Astrocyte (in vitro differentiated cells and primary cell): ENCODE measurements around the gene UBE2D2. TPM values are rescaled to one million over a fixed set of nuclear protein-coding genes. Genes with fewer than 3 reads are reported as not detected.

Source experiments
- DNase-seq: peaks from one replicate; pipeline ENCODE4 v3.0.0-alpha.2; 2010; ENCODE audit warnings: low read depth
- FAIRE-seq: peaks from 2 replicates; lab custom pipeline; 2011; peaks lifted over from hg19 to GRCh38; lab: Jason Lieb, UNC
- H2AFZ ChIP-seq: 2 replicates; pipeline ENCODE4 v1.6.0; 2012; ENCODE audit warnings: low read depth, low read length, inconsistent platforms
- H3K27ac ChIP-seq: 2 replicates; pipeline ENCODE4 v1.5.1; 2011; ENCODE audit warnings: low read depth, low read length, inconsistent platforms
- H3K27me3 ChIP-seq: 2 replicates; pipeline ENCODE4 v1.6.0; 2011; ENCODE audit warnings: low read length, inconsistent platforms; ENCODE audit not compliant: insufficient read depth
- H3K36me3 ChIP-seq: 2 replicates; pipeline ENCODE4 v1.5.1; 2011; ENCODE audit warnings: low read length, inconsistent platforms; ENCODE audit not compliant: insufficient read depth
- H3K4me1 ChIP-seq: 2 replicates; pipeline ENCODE4 v1.5.1; 2011; ENCODE audit warnings: low read length, inconsistent platforms; ENCODE audit not compliant: insufficient read depth
- H3K4me2 ChIP-seq: 2 replicates; pipeline ENCODE4 v1.6.0; 2012; ENCODE audit warnings: low read length, inconsistent platforms
- H3K4me3 ChIP-seq: 2 replicates; pipeline ENCODE4 v1.5.1; 2011; ENCODE audit warnings: low read depth, mild to moderate bottlenecking, low read length, inconsistent platforms; ENCODE audit not compliant: insufficient read depth
- H3K79me2 ChIP-seq: 2 replicates; pipeline ENCODE4 v1.6.0; 2012; ENCODE audit warnings: mild to moderate bottlenecking, low read length, inconsistent platforms; ENCODE audit not compliant: insufficient read depth
- H3K9ac ChIP-seq: 2 replicates; pipeline ENCODE4 v1.6.0; 2012; ENCODE audit warnings: mild to moderate bottlenecking, low read length, inconsistent platforms
- H3K9me3 ChIP-seq: 2 replicates; pipeline ENCODE4 v1.5.1; 2012; ENCODE audit warnings: low read depth, mild to moderate bottlenecking, low read length, inconsistent platforms; ENCODE audit not compliant: insufficient read depth
- H4K20me1 ChIP-seq: 2 replicates; pipeline ENCODE4 v1.6.0; 2012; ENCODE audit warnings: low read length, inconsistent platforms; ENCODE audit not compliant: insufficient read depth
- H3K27ac Mint-ChIP-seq: one replicate; pipeline ENCODE4 v1.8.0; 2021; ENCODE audit warnings: mild to moderate bottlenecking, mixed read lengths; ENCODE audit not compliant: unreplicated experiment
- H3K27me3 Mint-ChIP-seq: one replicate; pipeline ENCODE4 v1.8.0; 2021; ENCODE audit warnings: low read depth, mixed read lengths; ENCODE audit not compliant: unreplicated experiment
- H3K36me3 Mint-ChIP-seq: one replicate; pipeline ENCODE4 v1.8.0; 2021; ENCODE audit warnings: low read depth, mixed read lengths; ENCODE audit not compliant: unreplicated experiment
- H3K4me1 Mint-ChIP-seq: one replicate; pipeline ENCODE4 v1.8.0; 2021; ENCODE audit warnings: low read depth, mixed read lengths; ENCODE audit not compliant: unreplicated experiment
- H3K4me3 Mint-ChIP-seq: one replicate; pipeline ENCODE4 v1.8.0; 2021; ENCODE audit warnings: mild to moderate bottlenecking, moderate library complexity, mixed read lengths; ENCODE audit not compliant: unreplicated experiment
- H3K9me3 Mint-ChIP-seq: one replicate; pipeline ENCODE4 v1.8.0; 2021; ENCODE audit warnings: mild to moderate bottlenecking, mixed read lengths; ENCODE audit not compliant: unreplicated experiment
- EZH2 ChIP-seq: IDR thresholded peaks from 2 replicates; pipeline ENCODE4 v1.6.1; 2012; ENCODE audit warnings: mild to moderate bottlenecking, low read length, inconsistent platforms; ENCODE audit not compliant: insufficient read depth
- total RNA-seq: library from RNA; stranded (reverse); gene quantifications from 2 replicates; pipeline ENCODE4 v1.2.1, GENCODE V29; 2021
- TF ChIP-seq, protein P1 (sequence below): IDR thresholded peaks from 2 replicates; pipeline ENCODE4 v1.5.1; 2011; ENCODE audit warnings: low read depth, mild to moderate bottlenecking, inconsistent platforms, low read length, moderate library complexity; ENCODE audit not compliant: insufficient read depth

The UBE2D2 gene
- total RNA-seq, 1 donor from 2014 or later = 169 TPM

DNA sequence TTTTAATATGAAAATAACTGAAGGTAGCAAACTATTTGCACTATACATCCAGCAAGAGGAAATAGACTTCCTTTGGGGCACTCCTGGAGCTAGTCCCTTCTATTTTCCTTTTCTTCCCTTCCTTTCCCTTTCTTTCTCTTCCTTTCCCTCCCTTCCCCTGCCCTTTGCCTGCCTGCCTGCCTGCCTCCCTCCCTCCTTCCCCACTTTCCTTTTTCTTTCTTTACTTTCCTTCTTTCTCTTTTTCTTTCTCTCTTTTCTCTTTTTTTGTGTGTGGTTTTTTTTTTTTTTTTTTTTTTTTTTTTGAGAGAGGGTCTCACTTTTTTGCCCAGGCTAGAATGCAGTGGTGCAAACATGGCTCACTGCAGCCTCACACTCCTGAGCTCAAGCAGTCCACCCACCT is 69.7 kb downstream of the UBE2D2 start:
- FAIRE-seq = no peak
- peaks cover 11% of the 10 kb centered on the region for H3K36me3 Mint-ChIP-seq
- peaks cover 18% of the 10 kb centered on the region for H3K4me1 Mint-ChIP-seq
- no peaks in the 10 kb centered on the region for H3K27me3 Mint-ChIP-seq
- Histone ChIP-seq H4K20me1 (peaks cover 11% of the 10 kb centered on the region), H3K79me2 (no peaks in the 10 kb centered on the region), H3K27ac (no peak overlapping the region), H2AFZ (no peak overlapping the region), H3K4me3 (no peak overlapping the region), H3K27me3 (no peaks in the 10 kb centered on the region), H3K4me1 (peaks cover 9% of the 10 kb centered on the region), H3K36me3 (peaks cover 30% of the 10 kb centered on the region), H3K9me3 (no peaks in the 10 kb centered on the region), H3K4me2 (no peak overlapping the region), H3K9ac (no peak overlapping the region)
- peak overlapping the region; percentile 26 for H3K27ac Mint-ChIP-seq
- no peaks in the 10 kb centered on the region for H3K9me3 Mint-ChIP-seq
- TF ChIP-seq EZH2 = no peak
- TF ChIP-seq, protein P1, sequence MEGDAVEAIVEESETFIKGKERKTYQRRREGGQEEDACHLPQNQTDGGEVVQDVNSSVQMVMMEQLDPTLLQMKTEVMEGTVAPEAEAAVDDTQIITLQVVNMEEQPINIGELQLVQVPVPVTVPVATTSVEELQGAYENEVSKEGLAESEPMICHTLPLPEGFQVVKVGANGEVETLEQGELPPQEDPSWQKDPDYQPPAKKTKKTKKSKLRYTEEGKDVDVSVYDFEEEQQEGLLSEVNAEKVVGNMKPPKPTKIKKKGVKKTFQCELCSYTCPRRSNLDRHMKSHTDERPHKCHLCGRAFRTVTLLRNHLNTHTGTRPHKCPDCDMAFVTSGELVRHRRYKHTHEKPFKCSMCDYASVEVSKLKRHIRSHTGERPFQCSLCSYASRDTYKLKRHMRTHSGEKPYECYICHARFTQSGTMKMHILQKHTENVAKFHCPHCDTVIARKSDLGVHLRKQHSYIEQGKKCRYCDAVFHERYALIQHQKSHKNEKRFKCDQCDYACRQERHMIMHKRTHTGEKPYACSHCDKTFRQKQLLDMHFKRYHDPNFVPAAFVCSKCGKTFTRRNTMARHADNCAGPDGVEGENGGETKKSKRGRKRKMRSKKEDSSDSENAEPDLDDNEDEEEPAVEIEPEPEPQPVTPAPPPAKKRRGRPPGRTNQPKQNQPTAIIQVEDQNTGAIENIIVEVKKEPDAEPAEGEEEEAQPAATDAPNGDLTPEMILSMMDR = no peak
- H3K4me3 Mint-ChIP-seq = no peak overlapping the region
- DNase-seq = no peak

DNA sequence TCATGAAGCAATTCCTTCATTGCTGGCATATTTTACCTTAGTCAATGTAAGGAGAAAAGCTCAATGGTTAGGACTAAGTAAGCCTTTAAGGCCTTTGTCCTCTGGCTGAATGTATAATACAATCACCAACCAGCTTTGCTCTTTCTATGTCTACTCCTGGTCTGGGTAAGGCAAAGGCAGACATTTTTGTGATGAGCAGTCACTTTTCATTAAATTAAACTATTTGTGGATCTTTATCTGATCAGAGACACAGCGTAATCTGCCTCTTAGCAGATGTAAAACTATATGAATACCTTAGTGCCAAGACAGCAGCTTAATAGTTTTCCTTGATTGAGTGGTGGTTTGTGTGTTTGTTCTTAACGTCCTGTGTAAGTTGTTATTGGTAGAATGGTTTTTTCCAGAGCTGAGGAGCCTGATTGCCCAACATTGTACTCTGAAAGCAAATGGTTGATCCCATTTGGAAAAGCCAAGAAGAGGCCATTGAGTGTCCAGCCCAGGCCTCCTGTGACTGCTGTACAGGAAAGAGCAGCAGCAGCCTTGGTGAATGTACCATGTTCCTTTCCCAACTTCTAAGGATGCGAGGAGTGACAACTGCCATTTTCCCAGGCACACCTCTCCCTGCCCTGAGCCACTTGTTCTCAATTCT is 70.5 kb downstream of the UBE2D2 start:
- Histone ChIP-seq H3K36me3 (peaks cover 25% of the 10 kb centered on the region), H4K20me1 (peaks cover 11% of the 10 kb centered on the region), H3K27ac (no peak overlapping the region), H3K9ac (no peak overlapping the region), H2AFZ (no peak overlapping the region), H3K4me1 (peaks cover 17% of the 10 kb centered on the region), H3K27me3 (no peaks in the 10 kb centered on the region), H3K9me3 (no peaks in the 10 kb centered on the region), H3K4me2 (no peak overlapping the region), H3K79me2 (no peaks in the 10 kb centered on the region), H3K4me3 (no peak overlapping the region)
- H3K4me3 Mint-ChIP-seq = no peak overlapping the region
- no peak for DNase-seq
- H3K4me1 Mint-ChIP-seq = peaks cover 26% of the 10 kb centered on the region
- FAIRE-seq = no peak
- no peaks in the 10 kb centered on the region for H3K9me3 Mint-ChIP-seq
- H3K27ac Mint-ChIP-seq = no peak overlapping the region
- H3K36me3 Mint-ChIP-seq = peaks cover 10% of the 10 kb centered on the region
- TF ChIP-seq EZH2 = no peak
- TF ChIP-seq, protein P1 = no peak
- no peaks in the 10 kb centered on the region for H3K27me3 Mint-ChIP-seq

DNA sequence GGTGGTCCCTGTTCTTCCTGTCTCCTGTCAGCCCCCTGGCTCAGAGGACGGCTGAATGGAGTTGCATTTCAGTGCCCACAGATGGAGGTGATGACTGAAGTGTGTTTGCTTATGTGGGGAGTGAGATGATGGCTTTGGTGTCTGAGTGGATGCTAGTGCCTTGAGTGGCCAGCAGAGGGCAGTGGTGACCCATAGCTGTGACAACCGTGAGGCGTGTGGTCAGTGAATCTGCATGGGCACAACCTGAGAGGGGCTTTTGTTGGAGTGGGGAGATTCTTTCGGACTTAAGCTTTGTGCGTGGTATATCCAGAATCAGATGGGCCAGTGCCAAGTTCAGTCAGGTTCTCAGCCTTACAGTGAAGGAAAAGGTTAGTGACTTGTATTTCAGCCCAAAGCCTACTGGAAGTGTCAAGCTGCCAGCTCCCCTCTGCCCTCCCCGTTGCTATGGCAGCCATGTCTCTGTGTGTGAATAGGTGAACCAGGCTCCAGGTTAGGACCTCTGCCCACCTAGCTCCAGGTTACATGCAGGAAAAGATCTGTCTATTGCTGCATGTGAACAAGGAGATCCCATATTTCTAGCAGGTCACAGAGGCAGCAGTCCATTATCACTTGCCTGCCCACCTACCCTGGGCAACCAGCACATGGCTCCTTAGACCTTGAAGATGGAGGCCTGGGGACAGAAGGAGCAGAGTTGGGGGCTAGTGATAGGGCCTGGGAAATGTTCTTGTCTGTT is 72.3 kb downstream of the UBE2D2 start:
- FAIRE-seq = no peak
- DNase-seq = no peak
- H3K27me3 ChIP-seq = no peaks in the 10 kb centered on the region
- H3K79me2 ChIP-seq = peaks cover 2% of the 10 kb centered on the region
- Mint-ChIP-seq H3K27ac (peak overlapping the region; percentile 56), H3K4me1 (peaks cover 33% of the 10 kb centered on the region), H3K36me3 (peaks cover 8% of the 10 kb centered on the region), H3K4me3 (peak overlapping the region; percentile 66), H3K9me3 (no peaks in the 10 kb centered on the region), H3K27me3 (no peaks in the 10 kb centered on the region)
- peaks cover 34% of the 10 kb centered on the region for H3K4me1 ChIP-seq
- H4K20me1 ChIP-seq = peaks cover 7% of the 10 kb centered on the region
- H3K4me2 ChIP-seq = no peak overlapping the region
- no peak overlapping the region for H2AFZ ChIP-seq
- H3K27ac ChIP-seq = no peak overlapping the region
- peaks cover 10% of the 10 kb centered on the region for H3K36me3 ChIP-seq
- no peak overlapping the region for H3K4me3 ChIP-seq
- TF ChIP-seq, protein P1 = peak; percentile 98
- no peak for TF ChIP-seq EZH2
- H3K9me3 ChIP-seq = no peaks in the 10 kb centered on the region
- H3K9ac ChIP-seq = no peak overlapping the region
